NOMO-1 treated with dmso at 0.1 percent for 144 hours (cell line): ENCODE results near the gene TSPOAP1.
A peak's percentile ranks its signal among the peaks of the same experiment; 100 is the strongest.

ENCODE experiments used
- DNase-seq: peaks from one replicate; lab custom pipeline; 2025; ENCODE audit not compliant: unreplicated experiment; lab: John Stamatoyannopoulos, UW

TSPOAP1 gene

GRCh38 chr17:58304750-58305486, 23.7 kb downstream of the TSPOAP1 start:
- no peak for DNase-seq

- DNase-seq: peak; percentile 57
Observed at GRCh38 chr17:58303971-58304749, 24.4 kb downstream of the TSPOAP1 start.

DNA sequence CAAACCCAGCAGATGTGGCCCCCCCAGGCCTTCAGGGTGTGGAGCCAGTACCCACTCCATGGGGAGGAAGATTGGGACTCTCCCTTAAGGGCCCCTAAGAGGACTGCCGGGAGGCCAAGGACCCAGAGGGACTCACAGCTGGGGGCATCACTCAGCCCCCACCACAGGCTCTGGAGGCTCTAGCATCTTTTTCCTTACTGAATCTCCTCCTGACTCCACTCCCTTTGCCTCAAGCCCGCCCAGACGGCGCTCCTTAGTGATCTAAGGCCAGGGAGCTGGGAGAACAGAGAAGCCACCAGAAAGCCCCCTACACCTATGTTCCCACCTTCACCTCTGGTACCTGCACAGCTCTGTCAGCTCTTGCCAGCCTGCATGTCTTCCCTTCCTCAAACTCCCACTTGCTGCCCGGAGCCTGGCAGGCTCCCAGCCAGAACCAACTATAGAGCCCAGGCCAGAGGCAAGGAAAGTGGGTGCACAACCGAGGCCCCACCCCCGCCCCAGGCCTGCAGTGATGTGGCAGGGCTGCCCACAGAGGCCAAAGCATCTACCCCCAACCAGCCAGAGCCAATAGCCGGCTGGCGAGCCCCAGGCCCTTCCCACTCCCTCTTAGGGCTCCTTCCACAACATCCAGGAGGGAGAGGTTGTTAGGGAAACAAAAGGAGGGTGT, 25.5 kb downstream of the TSPOAP1 start:
- no peak for DNase-seq

- DNase-seq: no peak
Observed at GRCh38 chr17:58302171-58302918, 26.2 kb downstream of the TSPOAP1 start.

DNA sequence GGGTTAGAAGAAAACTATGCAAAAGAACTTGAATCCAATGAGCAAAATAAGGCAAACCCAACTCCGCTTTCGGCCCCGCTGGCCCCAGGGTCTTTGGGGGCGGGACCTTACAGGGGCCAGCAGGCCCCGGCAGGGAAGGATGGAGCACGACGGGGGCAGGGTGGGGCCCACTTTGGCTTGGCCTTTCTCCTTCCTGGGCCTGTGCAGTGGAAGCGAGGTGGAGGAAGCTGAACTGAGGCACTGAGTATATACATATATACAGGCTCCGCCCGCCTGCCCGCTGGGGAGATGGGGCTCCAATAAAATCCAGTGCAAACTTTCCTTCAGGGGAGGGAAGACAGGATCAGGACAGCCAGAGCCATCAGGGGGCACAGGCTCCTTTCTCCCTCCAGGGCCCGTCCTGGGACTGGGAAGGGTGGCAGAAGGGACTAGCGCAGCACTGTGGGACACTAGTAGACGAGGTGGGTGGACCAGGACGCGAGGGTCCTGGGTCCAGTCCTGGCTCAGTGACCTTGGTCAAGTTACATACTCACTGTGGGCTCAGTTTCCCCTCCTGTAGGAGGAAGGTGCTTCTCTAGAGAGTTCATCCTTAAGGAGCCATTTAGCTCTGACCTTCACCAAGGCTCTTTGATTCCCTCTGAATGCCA, 27.0 kb downstream of the TSPOAP1 start:
- DNase-seq: no peak

DNA sequence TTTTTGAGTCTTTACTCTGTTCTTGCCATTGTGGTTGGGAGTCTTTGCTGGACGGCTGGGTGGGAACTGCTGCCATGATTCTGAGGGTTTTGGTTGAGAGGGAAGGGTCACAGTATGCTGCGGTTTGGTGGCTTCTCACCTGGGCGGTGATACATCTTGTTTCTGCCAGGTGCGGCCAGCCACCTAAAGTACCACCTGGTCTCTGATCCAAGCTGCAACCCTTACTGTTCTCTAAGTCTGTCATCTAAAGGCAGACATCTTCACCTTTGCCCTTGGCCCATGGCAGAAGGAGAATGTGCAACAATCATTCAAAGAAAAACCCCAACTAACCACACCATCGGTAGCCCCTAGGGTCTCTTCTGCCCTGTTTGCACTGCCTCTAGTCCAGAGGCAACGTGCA, 28.3 kb downstream of the TSPOAP1 start:
- DNase-seq: no peak

DNA sequence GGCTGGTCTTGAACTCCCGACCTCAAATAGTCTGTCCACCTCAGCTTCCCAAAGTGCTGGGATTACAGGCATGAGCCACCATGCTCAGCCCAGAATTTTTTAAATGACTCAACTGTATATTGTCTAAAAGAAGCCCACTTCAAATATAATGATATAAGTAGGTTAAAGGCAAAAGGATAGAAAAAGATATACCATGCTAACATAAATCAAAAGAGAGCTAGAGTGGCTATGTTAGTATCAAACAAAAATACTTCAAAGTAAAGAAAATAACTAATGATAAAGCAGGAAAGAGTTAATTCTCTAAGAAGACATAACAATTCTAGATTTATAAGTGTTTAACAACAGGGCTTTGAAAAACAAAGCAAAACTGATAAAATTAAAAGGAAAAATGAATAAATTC, 34.6 kb downstream of the TSPOAP1 start:
- DNase-seq: no peak

- DNase-seq: no peak
Observed at GRCh38 chr17:58291246-58291645, 37.3 kb downstream of the TSPOAP1 start.

GRCh38 chr17:58289869-58290268, 38.7 kb downstream of the TSPOAP1 start:
- no peak for DNase-seq

DNA sequence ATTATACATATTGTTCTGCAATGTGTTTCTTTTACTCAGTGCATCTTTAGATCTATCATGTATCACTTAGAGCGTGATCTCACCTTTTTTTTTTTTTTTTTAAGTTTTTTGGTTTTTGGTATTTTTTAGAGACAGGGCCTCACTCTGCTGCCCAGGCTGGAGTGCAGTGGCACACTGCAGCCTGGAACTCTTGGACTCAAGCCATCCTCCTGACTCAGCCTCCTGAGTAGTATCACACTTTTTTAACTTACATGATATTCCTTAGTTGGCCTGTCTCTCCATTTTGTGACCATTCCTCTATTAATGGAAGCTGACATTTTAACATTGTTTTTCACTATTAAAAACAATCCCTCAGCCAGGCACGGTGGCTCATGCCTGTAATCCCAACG, 43.2 kb downstream of the TSPOAP1 start:
- no peak for DNase-seq

GRCh38 chr17:58284613-58285421, 43.8 kb downstream of the TSPOAP1 start:
- peak; percentile 97 for DNase-seq

DNA sequence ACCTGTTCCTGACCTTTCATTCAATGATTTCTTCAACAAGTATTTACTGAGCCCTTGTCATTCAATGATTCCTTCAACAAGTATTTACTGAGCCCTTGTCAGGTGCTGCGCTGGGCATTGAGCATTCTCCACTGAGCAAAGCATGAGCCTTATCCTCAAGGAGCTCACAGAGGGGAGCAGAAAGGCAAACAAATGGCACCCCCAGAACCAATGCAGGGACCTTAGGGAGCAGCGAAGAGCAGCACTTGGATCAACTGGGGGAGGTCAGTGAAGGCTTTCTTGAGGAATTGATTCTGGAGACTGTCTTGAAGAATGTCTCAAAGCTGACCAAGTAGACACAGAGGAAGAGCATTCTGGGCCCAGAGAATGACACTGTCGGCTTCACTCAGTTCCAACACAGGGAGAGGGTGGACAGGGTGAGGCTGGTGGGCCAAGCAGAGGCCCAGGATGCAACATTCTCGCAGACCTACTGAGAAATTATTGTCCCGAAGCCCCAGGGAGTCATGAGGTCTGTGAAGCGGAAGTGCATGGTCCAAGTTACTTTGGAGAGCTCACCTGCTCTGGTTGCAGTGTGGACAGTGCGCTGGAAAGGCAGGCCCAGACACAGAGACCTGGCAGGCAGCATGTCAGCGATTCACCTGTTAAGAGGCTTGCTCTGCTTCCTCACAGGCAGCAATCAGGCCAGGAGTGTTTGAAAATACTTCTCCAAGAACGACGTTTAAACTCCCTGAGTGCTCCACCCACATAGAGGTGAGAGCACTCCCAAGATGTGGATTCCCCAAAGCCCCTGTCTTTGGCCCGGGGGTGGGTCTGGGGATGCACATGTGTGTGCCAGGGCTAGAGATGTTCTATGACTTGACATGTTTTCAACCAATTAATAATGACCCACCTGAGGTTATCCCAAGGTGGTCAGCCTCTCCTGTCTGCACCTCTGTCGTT, 44.7 kb downstream of the TSPOAP1 start:
- no peak for DNase-seq

- DNase-seq: no peak
Observed at GRCh38 chr17:58282442-58282841, 46.2 kb downstream of the TSPOAP1 start.

DNA sequence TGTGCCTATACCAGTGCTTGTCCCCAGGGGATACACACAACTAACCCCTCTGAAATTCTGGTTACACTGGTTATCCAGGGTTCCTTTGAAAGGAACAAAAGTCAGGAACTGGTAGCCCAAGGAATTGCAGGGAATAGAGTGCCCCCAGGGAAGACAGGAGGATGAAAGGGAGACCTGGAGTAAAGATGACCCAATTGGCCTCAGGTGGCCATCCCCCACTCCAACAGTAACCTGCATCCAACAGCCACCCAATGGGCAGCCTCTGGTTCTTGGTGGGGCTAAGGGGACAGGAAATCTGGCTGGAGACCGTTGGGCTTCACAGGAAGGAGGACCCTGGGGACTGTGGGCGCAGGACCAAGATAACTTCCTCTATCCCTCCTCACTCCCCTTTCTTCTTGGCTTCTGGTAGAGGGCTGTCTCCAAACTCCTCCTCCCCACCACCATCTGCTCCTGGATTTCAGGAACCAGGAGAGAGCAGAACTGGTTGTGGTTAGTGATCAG, 47.0 kb downstream of the TSPOAP1 start:
- peak; percentile 98 for DNase-seq

- DNase-seq: peak; percentile 81
Observed at GRCh38 chr17:58280480-58281217, 47.9 kb downstream of the TSPOAP1 start, which contains the start of gene MPO. TSS of gene MPO (minus strand) at chr17:58280935. CDS start at chr17:58280758, 177 bp downstream.

DNA sequence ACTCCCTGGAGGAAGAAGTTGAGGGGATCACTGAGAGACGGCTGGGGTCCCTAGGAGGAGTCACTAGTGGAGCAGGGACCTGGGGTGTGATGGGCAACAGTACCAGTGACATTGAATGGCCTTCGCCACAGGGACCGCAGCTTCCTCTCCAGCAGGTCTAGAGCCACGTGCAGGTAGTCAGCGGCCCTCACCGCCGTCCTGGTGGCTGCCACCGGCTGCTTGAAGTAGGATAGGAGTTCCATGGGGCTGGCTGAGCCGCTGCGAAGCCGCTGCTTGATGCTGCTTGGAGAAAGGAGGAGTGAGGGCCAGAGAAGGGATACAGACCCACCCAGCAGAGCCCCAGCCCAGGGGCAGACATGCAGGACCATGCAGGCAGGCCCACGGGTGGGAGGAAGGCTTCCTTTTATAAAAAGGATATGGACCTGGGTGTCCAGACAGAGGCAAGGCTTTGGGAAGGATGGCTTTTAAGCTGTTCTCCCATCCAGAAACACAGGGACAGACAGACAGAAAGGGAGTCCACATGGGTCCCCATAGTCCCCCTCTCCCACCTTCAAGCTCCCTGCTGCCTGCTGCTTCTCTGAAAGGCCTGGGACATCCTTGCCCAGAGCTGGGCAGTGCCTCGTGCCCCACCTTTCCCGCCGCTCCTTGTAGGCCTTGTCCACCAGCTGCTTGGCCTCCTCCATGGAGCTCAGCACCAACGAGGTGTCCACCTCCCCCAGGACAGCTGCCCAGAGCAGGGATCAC, 48.7 kb downstream of the TSPOAP1 start:
- peak; percentile 23 for DNase-seq
